Glutamatergic neuron (in vitro differentiated cells): ENCODE results near the gene PHF10. TPM values are rescaled to one million over a fixed set of nuclear protein-coding genes. Genes with fewer than 3 reads are reported as not detected.

ENCODE experiments used
- DNase-seq: peaks from one replicate; pipeline ENCODE4 v3.0.0; 2022
- H3K27ac Mint-ChIP-seq: one replicate; pipeline ENCODE4 v1.8.0; 2020; ENCODE audit warnings: mild to moderate bottlenecking, mixed read lengths, inconsistent platforms; ENCODE audit not compliant: unreplicated experiment
- H3K27me3 Mint-ChIP-seq: one replicate; pipeline ENCODE4 v1.8.0; 2020; ENCODE audit warnings: mild to moderate bottlenecking, moderate library complexity, mixed read lengths, inconsistent platforms; ENCODE audit not compliant: unreplicated experiment
- H3K36me3 Mint-ChIP-seq: one replicate; pipeline ENCODE4 v1.8.0; 2020; ENCODE audit warnings: mild to moderate bottlenecking, mixed read lengths, inconsistent platforms; ENCODE audit not compliant: unreplicated experiment
- H3K4me1 Mint-ChIP-seq: one replicate; pipeline ENCODE4 v1.8.0; 2020; ENCODE audit warnings: mild to moderate bottlenecking, low read depth, mixed read lengths, inconsistent platforms; ENCODE audit not compliant: unreplicated experiment
- H3K4me3 Mint-ChIP-seq: one replicate; pipeline ENCODE4 v1.8.0; 2020; ENCODE audit warnings: mild to moderate bottlenecking, mixed read lengths, inconsistent platforms; ENCODE audit not compliant: unreplicated experiment
- H3K9me3 Mint-ChIP-seq: one replicate; pipeline ENCODE4 v1.8.0; 2020; ENCODE audit warnings: mild to moderate bottlenecking, moderate library complexity, mixed read lengths, inconsistent platforms; ENCODE audit not compliant: unreplicated experiment
- CTCF ChIP-seq: fragments of 200-600 bp; sonication (generic); IDR thresholded peaks from one replicate; pipeline ENCODE4 v1.5.0; 2021; ENCODE audit not compliant: partially characterized antibody, unreplicated experiment
- total RNA-seq: library from RNA; stranded (reverse); fragmentation: NEBNext Ultra II Directional; extraction: Animal tissue kit (Norgen Biotek cat#: 25700); gene quantifications from one replicate; pipeline ENCODE4 v1.2.1, GENCODE V29; 2021; ENCODE audit not compliant: unreplicated experiment

The PHF10 gene
- total RNA-seq, 1 donor from 2014 or later: 21.2 TPM

GRCh38 chr6:169723200-169723909 lies 945 bp downstream of the PHF10 start:
- no peaks in the 10 kb centered on the region for H3K36me3 Mint-ChIP-seq
- H3K9me3 Mint-ChIP-seq: peaks cover 14% of the 10 kb centered on the region
- H3K4me3 Mint-ChIP-seq: peak overlapping the region; percentile 90
- no peak for TF ChIP-seq CTCF
- no peak overlapping the region for H3K27ac Mint-ChIP-seq
- peaks cover 5% of the 10 kb centered on the region for H3K4me1 Mint-ChIP-seq
- H3K27me3 Mint-ChIP-seq: peaks cover 11% of the 10 kb centered on the region
- peak; percentile 63 for DNase-seq

GRCh38 chr6:169722362-169723199 lies 1.7 kb downstream of the PHF10 start:
- Mint-ChIP-seq H3K4me1 (peaks cover 5% of the 10 kb centered on the region), H3K9me3 (peaks cover 14% of the 10 kb centered on the region), H3K27ac (no peak overlapping the region), H3K36me3 (no peaks in the 10 kb centered on the region), H3K4me3 (peak overlapping the region; percentile 90), H3K27me3 (peaks cover 11% of the 10 kb centered on the region)
- TF ChIP-seq CTCF: no peak
- DNase-seq: peak; percentile 43

GRCh38 chr6:169720207-169720855 lies 4.0 kb downstream of the PHF10 start:
- Mint-ChIP-seq H3K9me3 (peaks cover 10% of the 10 kb centered on the region), H3K36me3 (no peaks in the 10 kb centered on the region), H3K27me3 (peaks cover 8% of the 10 kb centered on the region), H3K4me3 (no peak overlapping the region), H3K27ac (no peak overlapping the region), H3K4me1 (peaks cover 3% of the 10 kb centered on the region)
- no peak for DNase-seq
- TF ChIP-seq CTCF: no peak

- TF ChIP-seq CTCF: no peak
- Mint-ChIP-seq H3K36me3 (no peaks in the 10 kb centered on the region), H3K27me3 (peaks cover 4% of the 10 kb centered on the region), H3K9me3 (peaks cover 6% of the 10 kb centered on the region), H3K4me1 (peaks cover 3% of the 10 kb centered on the region), H3K27ac (no peak overlapping the region), H3K4me3 (no peak overlapping the region)
- DNase-seq: no peak
Measured at GRCh38 chr6:169719117-169719516, 5.2 kb downstream of the PHF10 start.

GRCh38 chr6:169714595-169714994 lies 9.7 kb downstream of the PHF10 start:
- H3K4me3 Mint-ChIP-seq: no peak overlapping the region
- H3K27ac Mint-ChIP-seq: no peak overlapping the region
- no peaks in the 10 kb centered on the region for H3K36me3 Mint-ChIP-seq
- no peak for DNase-seq
- H3K4me1 Mint-ChIP-seq: no peaks in the 10 kb centered on the region
- no peaks in the 10 kb centered on the region for H3K9me3 Mint-ChIP-seq
- H3K27me3 Mint-ChIP-seq: no peaks in the 10 kb centered on the region
- no peak for TF ChIP-seq CTCF
